H1 (cell line): ENCODE measurements around the gene BTBD16.

Experiments used
- JUN ChIP-seq: IDR thresholded peaks from 2 replicates; pipeline ENCODE4 v1.6.1; 2011; ENCODE audit warnings: low read depth, mild to moderate bottlenecking, improper control_type of control experiment, low read length
- PHF8 ChIP-seq: fragments of 200-600 bp; sonication (generic); conservative IDR thresholded peaks from 2 replicates; pipeline ENCODE4 v1.7.1; 2012; ENCODE audit warnings: low read depth, mild to moderate bottlenecking, inconsistent platforms, low read length, moderate library complexity
- POLR2AphosphoS5 ChIP-seq: IDR thresholded peaks from 2 replicates; pipeline ENCODE4 v1.6.1; 2011; ENCODE audit warnings: low read depth, low read length
- RFX5 ChIP-seq: IDR thresholded peaks from 2 replicates; pipeline ENCODE4 v1.6.1; 2011; ENCODE audit warnings: low read depth, low read length, improper control_type of control experiment, borderline replicate concordance
- TF ChIP-seq, protein P1 (sequence below), 3 experiments: IDR thresholded peaks; 1 replicate in 2 of 3; 2 replicates in 1 of 3; pipeline versions ENCODE4 v1.5.1 to v1.6.1; 2011; ENCODE audit warnings: low read length in 3 of 3, mild to moderate bottlenecking in 3 of 3, inconsistent platforms in 2 of 3, low read depth in 1 of 3, moderate library complexity in 1 of 3; ENCODE audit not compliant: insufficient read depth in 1 of 3; ENCODE audit errors: control extremely low read depth in 1 of 3

DNA sequence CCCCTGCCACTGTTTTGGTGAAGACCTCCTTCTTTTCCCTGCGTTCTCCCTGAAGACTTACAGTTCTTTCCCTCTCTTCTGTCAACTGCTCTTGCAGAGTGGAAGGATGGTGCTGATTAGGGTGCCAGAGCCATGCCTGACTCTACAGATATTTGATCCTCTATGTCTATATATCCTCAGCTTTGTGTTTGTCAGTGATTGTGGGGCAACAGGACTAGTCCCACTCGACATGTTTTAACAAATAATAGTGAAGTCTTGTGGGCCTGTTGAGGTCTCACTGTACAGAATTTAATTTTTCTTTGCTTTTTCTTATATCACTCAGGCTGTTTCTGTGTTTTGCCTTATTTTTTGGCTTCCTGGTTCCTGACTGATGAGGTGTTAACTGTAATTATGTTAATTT is 108.4 kb downstream of the BTBD16 start:
- TF ChIP-seq RFX5 (no peak), POLR2AphosphoS5 (no peak), JUN (no peak), PHF8 (no peak)
- TF ChIP-seq, protein P1, sequence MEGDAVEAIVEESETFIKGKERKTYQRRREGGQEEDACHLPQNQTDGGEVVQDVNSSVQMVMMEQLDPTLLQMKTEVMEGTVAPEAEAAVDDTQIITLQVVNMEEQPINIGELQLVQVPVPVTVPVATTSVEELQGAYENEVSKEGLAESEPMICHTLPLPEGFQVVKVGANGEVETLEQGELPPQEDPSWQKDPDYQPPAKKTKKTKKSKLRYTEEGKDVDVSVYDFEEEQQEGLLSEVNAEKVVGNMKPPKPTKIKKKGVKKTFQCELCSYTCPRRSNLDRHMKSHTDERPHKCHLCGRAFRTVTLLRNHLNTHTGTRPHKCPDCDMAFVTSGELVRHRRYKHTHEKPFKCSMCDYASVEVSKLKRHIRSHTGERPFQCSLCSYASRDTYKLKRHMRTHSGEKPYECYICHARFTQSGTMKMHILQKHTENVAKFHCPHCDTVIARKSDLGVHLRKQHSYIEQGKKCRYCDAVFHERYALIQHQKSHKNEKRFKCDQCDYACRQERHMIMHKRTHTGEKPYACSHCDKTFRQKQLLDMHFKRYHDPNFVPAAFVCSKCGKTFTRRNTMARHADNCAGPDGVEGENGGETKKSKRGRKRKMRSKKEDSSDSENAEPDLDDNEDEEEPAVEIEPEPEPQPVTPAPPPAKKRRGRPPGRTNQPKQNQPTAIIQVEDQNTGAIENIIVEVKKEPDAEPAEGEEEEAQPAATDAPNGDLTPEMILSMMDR (IDR thresholded peaks at IDR 0.05; ENCODE audit: control extremely low read depth in 1 of 3, insufficient read depth in 1 of 3, low read depth in 1 of 3, low read length in 3 of 3): no peak
